B cell (primary cell): ENCODE measurements around the gene SCN8A. TPM values are rescaled to one million over a fixed set of nuclear protein-coding genes. Genes with fewer than 3 reads are reported as not detected.

Experiments
- ATAC-seq: fragments of 200-7000 bp; cut with Tn5 transposase; one replicate; pipeline ENCODE4 v1.10.0; 2021; ENCODE audit warnings: low read depth, mild to moderate bottlenecking, moderate number of reproducible peaks, moderate library complexity
- CTCF ChIA-PET: fragments of 350-600 bp; sonication (Branson Sonifier 250); formaldehyde crosslinking; loops from one replicate; lab custom pipeline; 2021; ENCODE audit warnings: antibody characterized with exemption, inconsistent platforms; lab: Charles Lee
- POLR2A ChIA-PET: fragments of 350-600 bp; sonication (Branson Sonifier 250); formaldehyde crosslinking; loops from one replicate; lab custom pipeline; 2021; ENCODE audit warnings: antibody characterized with exemption; lab: Charles Lee
- DNase-seq: peaks from one replicate; pipeline ENCODE4 v3.0.0; 2013
- H2AFZ ChIP-seq: 2 replicates; pipeline ENCODE4 v1.6.1; 2012; ENCODE audit warnings: mild to moderate bottlenecking, low read depth, low read length; ENCODE audit not compliant: insufficient read depth, poor library complexity, severe bottlenecking
- H3K27ac ChIP-seq, 2 donors: 1 replicate in 1 of 2; 2 replicates in 1 of 2; pipeline ENCODE4 v1.5.1; 2012 to 2013; ENCODE audit warnings: low read length in 2 of 2, mild to moderate bottlenecking in 2 of 2, moderate library complexity in 1 of 2
- H3K27me3 ChIP-seq, 4 experiments: fragments of 200-600 bp in 1 of 4; sonication (generic) in 1 of 4; replicated peaks in 1 of 4; 1 replicate in 2 of 4; 2 replicates in 2 of 4; pipeline versions ENCODE4 v1.6.1 to v1.7.0; 2013 to 2016; ENCODE audit warnings: low read length in 3 of 4, mild to moderate bottlenecking in 2 of 4, mixed read lengths in 1 of 4, moderate library complexity in 1 of 4; ENCODE audit not compliant: insufficient read depth in 4 of 4, control insufficient read depth in 3 of 4; ENCODE audit errors: control extremely low read depth in 1 of 4
- H3K36me3 ChIP-seq, 2 experiments: replicated peaks in 1 of 2; 1 replicate in 1 of 2; 2 replicates in 1 of 2; pipeline versions ENCODE4 v1.6.1 to v1.7.1; 2013; ENCODE audit warnings: low read length in 1 of 2; ENCODE audit not compliant: insufficient read depth in 2 of 2, control insufficient read depth in 1 of 2; ENCODE audit errors: control extremely low read depth in 1 of 2, extremely low read depth in 1 of 2
- H3K4me1 ChIP-seq, 2 donors: fragments of 200-600 bp in 1 of 2; sonication (generic) in 1 of 2; 1 replicate in 1 of 2; 2 replicates in 1 of 2; pipeline versions ENCODE4 v1.5.1 to v1.6.1; 2013 to 2017; ENCODE audit warnings: low read length in 2 of 2; ENCODE audit not compliant: control insufficient read depth in 2 of 2, insufficient read depth in 2 of 2
- H3K4me2 ChIP-seq: replicated peaks from 2 replicates; pipeline ENCODE3; 2012; ENCODE audit warnings: mild to moderate bottlenecking, low read depth, low read length; ENCODE audit not compliant: poor library complexity, severe bottlenecking
- H3K4me3 ChIP-seq, 5 experiments: fragments of 200-600 bp in 1 of 5; sonication (generic) in 1 of 5; 1 replicate in 3 of 5; 2 replicates in 2 of 5; pipeline versions ENCODE4 v1.5.1 to v1.7.0; 2011 to 2016; ENCODE audit warnings: low read length in 4 of 5, mild to moderate bottlenecking in 4 of 5, low read depth in 2 of 5, control low read depth in 1 of 5, moderate library complexity in 1 of 5; ENCODE audit not compliant: insufficient read depth in 1 of 5; ENCODE audit errors: control extremely low read depth in 1 of 5, extremely low read depth in 1 of 5
- H3K79me2 ChIP-seq: fragments of 200-600 bp; sonication (generic); one replicate; pipeline ENCODE4 v1.6.0; 2016; ENCODE audit warnings: low read length; ENCODE audit not compliant: control insufficient read depth, insufficient read depth
- H3K9ac ChIP-seq: fragments of 200-600 bp; sonication (generic); 2 replicates; pipeline ENCODE4 v1.6.1; 2017; ENCODE audit warnings: mild to moderate bottlenecking, low read length, moderate library complexity
- H3K9me3 ChIP-seq, 3 donors: one replicate each; pipeline versions ENCODE4 v1.6.1 to v1.7.1; 2013; ENCODE audit warnings: low read length in 2 of 3; ENCODE audit not compliant: control insufficient read depth in 2 of 3, insufficient read depth in 1 of 3; ENCODE audit errors: control extremely low read depth in 1 of 3
- H4K20me1 ChIP-seq: 2 replicates; pipeline ENCODE4 v1.6.0; 2012; ENCODE audit warnings: mild to moderate bottlenecking, low read length; ENCODE audit not compliant: insufficient read depth, control insufficient read depth, poor library complexity, severe bottlenecking
- H3K27ac Mint-ChIP-seq: one replicate; pipeline ENCODE4 v1.8.0; 2021; ENCODE audit warnings: mixed read lengths
- H3K27me3 Mint-ChIP-seq: one replicate; pipeline ENCODE4 v1.8.0; 2021; ENCODE audit warnings: mixed read lengths
- H3K4me1 Mint-ChIP-seq: one replicate; pipeline ENCODE4 v1.8.0; 2021; ENCODE audit warnings: mixed read lengths
- H3K4me3 Mint-ChIP-seq: one replicate; pipeline ENCODE4 v1.8.0; 2021; ENCODE audit warnings: mixed read lengths
- H3K9me3 Mint-ChIP-seq: one replicate; pipeline ENCODE4 v1.8.0; 2022; ENCODE audit warnings: mixed read lengths; ENCODE audit not compliant: insufficient read depth
- CTCF ChIP-seq: fragments of 200-600 bp; IDR thresholded peaks from one replicate; pipeline ENCODE4 v1.8.0; 2022; ENCODE audit warnings: antibody characterized with exemption, mild to moderate bottlenecking
- EZH2 ChIP-seq: IDR thresholded peaks from 2 replicates; pipeline ENCODE4 v1.6.1; 2012; ENCODE audit warnings: borderline replicate concordance, low read depth, mild to moderate bottlenecking, moderate library complexity, low read length; ENCODE audit not compliant: insufficient read depth, poor library complexity, severe bottlenecking
- WGBS: methylation state at CpG from one replicate; pipeline ENCODE4 v1.1.5; 2013; ENCODE audit warnings: missing lambda C conversion rate; ENCODE audit not compliant: insufficient coverage; 5-methylcytosine and 5-hydroxymethylcytosine counted together
- intact Hi-C: fragments of 100-400 bp; cut with micrococcal nuclease; formaldehyde crosslinking; loops from one replicate; pipeline ENCODE4 v1.10.0; 2022
- polyA plus RNA-seq: library from polyadenylated mRNA; depleted of rRNA; stranded (reverse); fragments of >200 nt; gene quantifications from 2 replicates; pipeline ENCODE4 v1.2.3, GENCODE V29; 2012
- total RNA-seq, 2 donors: library from RNA; stranded (reverse); fragments of 120-200 nt in 1 of 2; gene quantifications; 1 replicate in 1 of 2; 2 replicates in 1 of 2; pipeline versions ENCODE4 v1.2.3 to v1.2.4, GENCODE V29; 2013 to 2022

Gene SCN8A
- total and polyA plus RNA-seq, 2 donors (not counting 1 experiment from before 2014, with no cell fraction given): 0.78 to 1.0 TPM

- no peak overlapping the region for H3K4me3 ChIP-seq
- H4K20me1 ChIP-seq: no peaks in the 10 kb centered on the region
- H3K9ac ChIP-seq: no peak overlapping the region
- no CpG with 5 or more reads among the region's 4 CpGs for WGBS
- POLR2A ChIA-PET: no interaction called here
- no peak overlapping the region for H3K27ac ChIP-seq
- TF ChIP-seq EZH2: no peak
- no peak for TF ChIP-seq CTCF
- H3K4me1 ChIP-seq: peaks cover under 1 to 1% of the 10 kb centered on the region in 2 donors
- intact Hi-C loops: no loop called here
- Mint-ChIP-seq H3K4me1 (peaks cover 4% of the 10 kb centered on the region), H3K4me3 (no peak overlapping the region), H3K9me3 (no peaks in the 10 kb centered on the region), H3K27me3 (peaks cover 53% of the 10 kb centered on the region), H3K27ac (no peak overlapping the region)
- ATAC-seq (no peak), DNase-seq (no peak)
- peaks cover 0 to 51% (median 8%) of the 10 kb centered on the region in 4 experiments for H3K27me3 ChIP-seq
- no peaks in the 10 kb centered on the region for H3K79me2 ChIP-seq
- no peak overlapping the region for H2AFZ ChIP-seq
- no peak overlapping the region for H3K4me2 ChIP-seq
- CTCF ChIA-PET: no interaction called here
- H3K36me3 ChIP-seq: no peaks in the 10 kb centered on the region
- H3K9me3 ChIP-seq: peaks cover 0 to 9% (median 0%) of the 10 kb centered on the region in 3 donors
These were observed 247.0 kb downstream of the SCN8A start for GRCh38 chr12:51838036-51838435.

- Histone ChIP-seq H3K4me3 (no peak overlapping the region), H3K4me2 (no peak overlapping the region), H3K4me1 (no peaks in the 10 kb centered on the region), H3K79me2 (no peaks in the 10 kb centered on the region), H4K20me1 (no peaks in the 10 kb centered on the region), H2AFZ (no peak overlapping the region), H3K9me3 (peaks cover 0 to 7% (median 0%) of the 10 kb centered on the region in 3 donors), H3K27me3 (peaks cover 0 to 45% (median 7%) of the 10 kb centered on the region in 4 experiments), H3K27ac (no peak overlapping the region), H3K36me3 (no peaks in the 10 kb centered on the region), H3K9ac (no peak overlapping the region)
- WGBS: 78% methylated on average over 3 of the region's 4 CpGs
- H3K9me3 Mint-ChIP-seq: no peaks in the 10 kb centered on the region
- H3K4me3 Mint-ChIP-seq: no peak overlapping the region
- no peak overlapping the region for H3K27ac Mint-ChIP-seq
- peaks cover 50% of the 10 kb centered on the region for H3K27me3 Mint-ChIP-seq
- H3K4me1 Mint-ChIP-seq: no peaks in the 10 kb centered on the region
- intact Hi-C loops: no loop called here
- ChIA-PET CTCF (no interaction called here), POLR2A (no interaction called here)
- DNase-seq: no peak
- TF ChIP-seq CTCF (no peak), EZH2 (no peak)
- no peak for ATAC-seq
These were observed 247.7 kb downstream of the SCN8A start for GRCh38 chr12:51838762-51839161.
